WTC11 (cell line): ENCODE results near the gene KLRF2. TPM values are rescaled to one million over a fixed set of nuclear protein-coding genes. Genes with fewer than 3 reads are reported as not detected.

Experiments
- ATAC-seq: fragments of 200-7000 bp; cut with Tn5 transposase; 2 replicates; pipeline ENCODE4 v1.10.0; 2021; ENCODE audit warnings: mild to moderate bottlenecking, moderate library complexity
- CTCF ChIA-PET: fragments of 300-600 bp; sonication (Branson Sonifier 250); formaldehyde crosslinking; loops from one replicate; lab custom pipeline; 2021; ENCODE audit warnings: antibody characterized with exemption; lab: Charles Lee
- POLR2A ChIA-PET: fragments of 350-600 bp; sonication (Branson Sonifier 250); formaldehyde crosslinking; loops from one replicate; lab custom pipeline; 2021; ENCODE audit warnings: antibody characterized with exemption; lab: Charles Lee
- DNase-seq: peaks from one replicate; pipeline ENCODE4 v3.0.0; 2021; ENCODE audit warnings: low spot score
- H3K27ac Mint-ChIP-seq: 2 replicates; pipeline ENCODE4 v1.8.0; 2021; ENCODE audit warnings: mixed read lengths
- H3K27me3 Mint-ChIP-seq: 2 replicates; pipeline ENCODE4 v1.8.0; 2021; ENCODE audit warnings: low read depth, mild to moderate bottlenecking, moderate library complexity, mixed read lengths
- H3K36me3 Mint-ChIP-seq: 2 replicates; pipeline ENCODE4 v1.8.0; 2021; ENCODE audit warnings: mixed read lengths
- H3K4me1 Mint-ChIP-seq: 2 replicates; pipeline ENCODE4 v1.8.0; 2022; ENCODE audit warnings: mixed read lengths
- H3K4me3 Mint-ChIP-seq: 2 replicates; pipeline ENCODE4 v1.8.0; 2021; ENCODE audit warnings: mild to moderate bottlenecking, moderate library complexity, mixed read lengths
- H3K9me3 Mint-ChIP-seq: 2 replicates; pipeline ENCODE4 v1.8.0; 2021; ENCODE audit warnings: mixed read lengths
- ELF4 ChIP-seq: sonication (generic); formaldehyde crosslinking; IDR thresholded peaks from 2 replicates; pipeline ENCODE4 v1.8.1; 2022; ENCODE audit warnings: low read depth, mild to moderate bottlenecking, moderate library complexity, missing genetic modification reagents
- ESRRA ChIP-seq: sonication (generic); formaldehyde crosslinking; IDR thresholded peaks from 2 replicates; pipeline ENCODE4 v1.8.1; 2022; ENCODE audit warnings: mild to moderate bottlenecking, missing genetic modification reagents, borderline replicate concordance
- GRHL2 ChIP-seq: fragments of 250-450 bp; sonication (Bioruptor Pico); IDR thresholded peaks from 2 replicates; pipeline ENCODE4 v1.8.0; 2022; ENCODE audit warnings: mild to moderate bottlenecking, moderate library complexity; ENCODE audit not compliant: insufficient replicate concordance, severe bottlenecking
- IRF2 ChIP-seq: sonication (generic); formaldehyde crosslinking; IDR thresholded peaks from 2 replicates; pipeline ENCODE4 v1.8.0; 2022; ENCODE audit warnings: low read depth, missing genetic modification reagents, borderline replicate concordance
- NR1H2 ChIP-seq: sonication (generic); formaldehyde crosslinking; IDR thresholded peaks from 2 replicates; pipeline ENCODE4 v1.9.0; 2021; ENCODE audit warnings: mild to moderate bottlenecking, moderate library complexity, missing genetic modification reagents
- SMAD3 ChIP-seq: sonication (generic); formaldehyde crosslinking; IDR thresholded peaks from 2 replicates; pipeline ENCODE4 v1.8.0; 2022; ENCODE audit warnings: missing genetic modification reagents, mild to moderate bottlenecking, borderline replicate concordance
- TEAD4 ChIP-seq: sonication (generic); formaldehyde crosslinking; IDR thresholded peaks from 2 replicates; pipeline ENCODE4 v1.8.0; 2022; ENCODE audit warnings: mild to moderate bottlenecking, missing genetic modification reagents
- ZBTB21 ChIP-seq: sonication (generic); formaldehyde crosslinking; IDR thresholded peaks from 2 replicates; pipeline ENCODE4 v1.8.1; 2023; ENCODE audit warnings: mild to moderate bottlenecking, missing genetic modification reagents, borderline replicate concordance
- ZNF121 ChIP-seq: sonication (generic); formaldehyde crosslinking; IDR thresholded peaks from 2 replicates; pipeline ENCODE4 v1.8.0; 2023; ENCODE audit warnings: missing genetic modification reagents
- ZNF317 ChIP-seq: sonication (generic); formaldehyde crosslinking; IDR thresholded peaks from 2 replicates; pipeline ENCODE4 v1.8.1; 2023; ENCODE audit warnings: low read depth, mild to moderate bottlenecking, moderate library complexity, missing genetic modification reagents, borderline replicate concordance
- total RNA-seq: library from RNA; stranded (reverse); gene quantifications from 3 replicates; pipeline ENCODE4 v1.2.3, GENCODE V29; 2021
- TF ChIP-seq, protein P1 (sequence below): fragments of 250-450 bp; sonication (Bioruptor Pico); IDR thresholded peaks from 2 replicates; pipeline ENCODE4 v2.1.2; 2022; ENCODE audit warnings: mild to moderate bottlenecking, moderate library complexity
- TF ChIP-seq, protein P2 (sequence below): sonication (generic); formaldehyde crosslinking; IDR thresholded peaks from 2 replicates; pipeline ENCODE4 v1.8.1; 2023; ENCODE audit warnings: mild to moderate bottlenecking, missing genetic modification reagents, borderline replicate concordance
- TF ChIP-seq, protein P3 (sequence below): sonication (generic); formaldehyde crosslinking; IDR thresholded peaks from 2 replicates; pipeline ENCODE4 v1.8.0; 2023; ENCODE audit warnings: missing genetic modification reagents
- TF ChIP-seq, protein P4 (sequence below): sonication (generic); formaldehyde crosslinking; IDR thresholded peaks from 2 replicates; pipeline ENCODE4 v1.8.0; 2022; ENCODE audit warnings: missing genetic modification reagents
- TF ChIP-seq, protein P5 (sequence below): fragments of 250-450 bp; sonication (Bioruptor Pico); IDR thresholded peaks from 2 replicates; pipeline ENCODE4 v1.9.0; 2021; ENCODE audit warnings: mild to moderate bottlenecking
- TF ChIP-seq, protein P6 (sequence below): sonication (generic); formaldehyde crosslinking; IDR thresholded peaks from 2 replicates; pipeline ENCODE4 v1.8.1; 2023; ENCODE audit warnings: mild to moderate bottlenecking, missing genetic modification reagents, moderate library complexity
- TF ChIP-seq, protein P7 (sequence below): sonication (generic); formaldehyde crosslinking; conservative IDR thresholded peaks from 2 replicates; pipeline ENCODE4 v1.8.1; 2023; ENCODE audit warnings: mild to moderate bottlenecking, low read depth, missing genetic modification reagents, moderate library complexity
- TF ChIP-seq, protein P8 (sequence below): sonication (generic); formaldehyde crosslinking; IDR thresholded peaks from 2 replicates; pipeline ENCODE4 v1.8.0; 2023; ENCODE audit warnings: missing genetic modification reagents, mild to moderate bottlenecking, borderline replicate concordance

The KLRF2 gene
- total RNA-seq, 1 experiment from 2014 or later, result not detected

DNA sequence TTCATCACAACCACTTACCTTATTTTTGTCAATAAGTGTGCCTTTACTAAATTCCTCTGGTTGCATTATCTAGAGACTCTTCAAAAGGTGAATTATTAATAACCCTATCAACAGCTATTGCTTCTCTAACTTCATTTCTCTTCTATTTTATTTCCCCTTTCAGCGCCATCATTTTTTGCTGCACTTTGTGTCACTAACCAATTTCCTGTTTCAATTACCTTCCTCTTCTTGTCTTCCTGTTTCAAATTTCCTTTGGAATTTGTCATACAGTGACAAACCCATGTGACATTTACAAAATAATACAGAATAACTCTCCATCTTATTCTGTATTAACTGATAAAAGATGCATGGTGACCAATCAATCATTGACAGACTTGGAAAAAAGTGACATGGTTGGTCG is 63.1 kb downstream of the KLRF2 start:
- H3K36me3 Mint-ChIP-seq, result no peaks in the 10 kb centered on the region

More for the DNA sequence above, 63.1 kb downstream of the KLRF2 start:
- Mint-ChIP-seq H3K27ac (no peak overlapping the region), H3K4me3 (no peak overlapping the region), H3K4me1 (peaks cover 6% of the 10 kb centered on the region), H3K27me3 (peaks cover 10% of the 10 kb centered on the region), H3K9me3 (peaks cover 12% of the 10 kb centered on the region)
- CTCF ChIA-PET, result no interaction called here
- POLR2A ChIA-PET, result no interaction called here
- TF ChIP-seq TEAD4, result no peak
- TF ChIP-seq ZNF317, result no peak
- TF ChIP-seq, protein P1, sequence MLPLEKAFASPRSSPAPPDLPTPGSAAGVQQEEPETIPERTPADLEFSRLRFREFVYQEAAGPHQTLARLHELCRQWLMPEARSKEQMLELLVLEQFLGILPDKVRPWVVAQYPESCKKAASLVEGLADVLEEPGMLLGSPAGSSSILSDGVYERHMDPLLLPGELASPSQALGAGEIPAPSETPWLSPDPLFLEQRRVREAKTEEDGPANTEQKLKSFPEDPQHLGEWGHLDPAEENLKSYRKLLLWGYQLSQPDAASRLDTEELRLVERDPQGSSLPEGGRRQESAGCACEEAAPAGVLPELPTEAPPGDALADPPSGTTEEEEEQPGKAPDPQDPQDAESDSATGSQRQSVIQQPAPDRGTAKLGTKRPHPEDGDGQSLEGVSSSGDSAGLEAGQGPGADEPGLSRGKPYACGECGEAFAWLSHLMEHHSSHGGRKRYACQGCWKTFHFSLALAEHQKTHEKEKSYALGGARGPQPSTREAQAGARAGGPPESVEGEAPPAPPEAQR (CRISPR knock-in tag), result no peak
- TF ChIP-seq, protein P2, sequence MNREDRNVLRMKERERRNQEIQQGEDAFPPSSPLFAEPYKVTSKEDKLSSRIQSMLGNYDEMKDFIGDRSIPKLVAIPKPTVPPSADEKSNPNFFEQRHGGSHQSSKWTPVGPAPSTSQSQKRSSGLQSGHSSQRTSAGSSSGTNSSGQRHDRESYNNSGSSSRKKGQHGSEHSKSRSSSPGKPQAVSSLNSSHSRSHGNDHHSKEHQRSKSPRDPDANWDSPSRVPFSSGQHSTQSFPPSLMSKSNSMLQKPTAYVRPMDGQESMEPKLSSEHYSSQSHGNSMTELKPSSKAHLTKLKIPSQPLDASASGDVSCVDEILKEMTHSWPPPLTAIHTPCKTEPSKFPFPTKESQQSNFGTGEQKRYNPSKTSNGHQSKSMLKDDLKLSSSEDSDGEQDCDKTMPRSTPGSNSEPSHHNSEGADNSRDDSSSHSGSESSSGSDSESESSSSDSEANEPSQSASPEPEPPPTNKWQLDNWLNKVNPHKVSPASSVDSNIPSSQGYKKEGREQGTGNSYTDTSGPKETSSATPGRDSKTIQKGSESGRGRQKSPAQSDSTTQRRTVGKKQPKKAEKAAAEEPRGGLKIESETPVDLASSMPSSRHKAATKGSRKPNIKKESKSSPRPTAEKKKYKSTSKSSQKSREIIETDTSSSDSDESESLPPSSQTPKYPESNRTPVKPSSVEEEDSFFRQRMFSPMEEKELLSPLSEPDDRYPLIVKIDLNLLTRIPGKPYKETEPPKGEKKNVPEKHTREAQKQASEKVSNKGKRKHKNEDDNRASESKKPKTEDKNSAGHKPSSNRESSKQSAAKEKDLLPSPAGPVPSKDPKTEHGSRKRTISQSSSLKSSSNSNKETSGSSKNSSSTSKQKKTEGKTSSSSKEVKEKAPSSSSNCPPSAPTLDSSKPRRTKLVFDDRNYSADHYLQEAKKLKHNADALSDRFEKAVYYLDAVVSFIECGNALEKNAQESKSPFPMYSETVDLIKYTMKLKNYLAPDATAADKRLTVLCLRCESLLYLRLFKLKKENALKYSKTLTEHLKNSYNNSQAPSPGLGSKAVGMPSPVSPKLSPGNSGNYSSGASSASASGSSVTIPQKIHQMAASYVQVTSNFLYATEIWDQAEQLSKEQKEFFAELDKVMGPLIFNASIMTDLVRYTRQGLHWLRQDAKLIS, result no peak
- TF ChIP-seq ELF4 (CRISPR knock-in tag), result no peak
- no peak for TF ChIP-seq SMAD3
- TF ChIP-seq ZNF121 (CRISPR knock-in tag), result no peak
- no peak for TF ChIP-seq IRF2
- TF ChIP-seq, protein P3, sequence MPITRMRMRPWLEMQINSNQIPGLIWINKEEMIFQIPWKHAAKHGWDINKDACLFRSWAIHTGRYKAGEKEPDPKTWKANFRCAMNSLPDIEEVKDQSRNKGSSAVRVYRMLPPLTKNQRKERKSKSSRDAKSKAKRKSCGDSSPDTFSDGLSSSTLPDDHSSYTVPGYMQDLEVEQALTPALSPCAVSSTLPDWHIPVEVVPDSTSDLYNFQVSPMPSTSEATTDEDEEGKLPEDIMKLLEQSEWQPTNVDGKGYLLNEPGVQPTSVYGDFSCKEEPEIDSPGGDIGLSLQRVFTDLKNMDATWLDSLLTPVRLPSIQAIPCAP (CRISPR knock-in tag), result no peak
- TF ChIP-seq, protein P4, sequence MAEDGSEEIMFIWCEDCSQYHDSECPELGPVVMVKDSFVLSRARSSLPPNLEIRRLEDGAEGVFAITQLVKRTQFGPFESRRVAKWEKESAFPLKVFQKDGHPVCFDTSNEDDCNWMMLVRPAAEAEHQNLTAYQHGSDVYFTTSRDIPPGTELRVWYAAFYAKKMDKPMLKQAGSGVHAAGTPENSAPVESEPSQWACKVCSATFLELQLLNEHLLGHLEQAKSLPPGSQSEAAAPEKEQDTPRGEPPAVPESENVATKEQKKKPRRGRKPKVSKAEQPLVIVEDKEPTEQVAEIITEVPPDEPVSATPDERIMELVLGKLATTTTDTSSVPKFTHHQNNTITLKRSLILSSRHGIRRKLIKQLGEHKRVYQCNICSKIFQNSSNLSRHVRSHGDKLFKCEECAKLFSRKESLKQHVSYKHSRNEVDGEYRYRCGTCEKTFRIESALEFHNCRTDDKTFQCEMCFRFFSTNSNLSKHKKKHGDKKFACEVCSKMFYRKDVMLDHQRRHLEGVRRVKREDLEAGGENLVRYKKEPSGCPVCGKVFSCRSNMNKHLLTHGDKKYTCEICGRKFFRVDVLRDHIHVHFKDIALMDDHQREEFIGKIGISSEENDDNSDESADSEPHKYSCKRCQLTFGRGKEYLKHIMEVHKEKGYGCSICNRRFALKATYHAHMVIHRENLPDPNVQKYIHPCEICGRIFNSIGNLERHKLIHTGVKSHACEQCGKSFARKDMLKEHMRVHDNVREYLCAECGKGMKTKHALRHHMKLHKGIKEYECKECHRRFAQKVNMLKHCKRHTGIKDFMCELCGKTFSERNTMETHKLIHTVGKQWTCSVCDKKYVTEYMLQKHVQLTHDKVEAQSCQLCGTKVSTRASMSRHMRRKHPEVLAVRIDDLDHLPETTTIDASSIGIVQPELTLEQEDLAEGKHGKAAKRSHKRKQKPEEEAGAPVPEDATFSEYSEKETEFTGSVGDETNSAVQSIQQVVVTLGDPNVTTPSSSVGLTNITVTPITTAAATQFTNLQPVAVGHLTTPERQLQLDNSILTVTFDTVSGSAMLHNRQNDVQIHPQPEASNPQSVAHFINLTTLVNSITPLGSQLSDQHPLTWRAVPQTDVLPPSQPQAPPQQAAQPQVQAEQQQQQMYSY (CRISPR knock-in tag), result no peak
- TF ChIP-seq, protein P5, sequence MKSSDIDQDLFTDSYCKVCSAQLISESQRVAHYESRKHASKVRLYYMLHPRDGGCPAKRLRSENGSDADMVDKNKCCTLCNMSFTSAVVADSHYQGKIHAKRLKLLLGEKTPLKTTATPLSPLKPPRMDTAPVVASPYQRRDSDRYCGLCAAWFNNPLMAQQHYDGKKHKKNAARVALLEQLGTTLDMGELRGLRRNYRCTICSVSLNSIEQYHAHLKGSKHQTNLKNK, result no peak
- TF ChIP-seq, protein P6, sequence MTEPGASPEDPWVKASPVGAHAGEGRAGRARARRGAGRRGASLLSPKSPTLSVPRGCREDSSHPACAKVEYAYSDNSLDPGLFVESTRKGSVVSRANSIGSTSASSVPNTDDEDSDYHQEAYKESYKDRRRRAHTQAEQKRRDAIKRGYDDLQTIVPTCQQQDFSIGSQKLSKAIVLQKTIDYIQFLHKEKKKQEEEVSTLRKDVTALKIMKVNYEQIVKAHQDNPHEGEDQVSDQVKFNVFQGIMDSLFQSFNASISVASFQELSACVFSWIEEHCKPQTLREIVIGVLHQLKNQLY (CRISPR knock-in tag), result no peak
- TF ChIP-seq ESRRA (CRISPR knock-in tag), result no peak
- TF ChIP-seq, protein P7, sequence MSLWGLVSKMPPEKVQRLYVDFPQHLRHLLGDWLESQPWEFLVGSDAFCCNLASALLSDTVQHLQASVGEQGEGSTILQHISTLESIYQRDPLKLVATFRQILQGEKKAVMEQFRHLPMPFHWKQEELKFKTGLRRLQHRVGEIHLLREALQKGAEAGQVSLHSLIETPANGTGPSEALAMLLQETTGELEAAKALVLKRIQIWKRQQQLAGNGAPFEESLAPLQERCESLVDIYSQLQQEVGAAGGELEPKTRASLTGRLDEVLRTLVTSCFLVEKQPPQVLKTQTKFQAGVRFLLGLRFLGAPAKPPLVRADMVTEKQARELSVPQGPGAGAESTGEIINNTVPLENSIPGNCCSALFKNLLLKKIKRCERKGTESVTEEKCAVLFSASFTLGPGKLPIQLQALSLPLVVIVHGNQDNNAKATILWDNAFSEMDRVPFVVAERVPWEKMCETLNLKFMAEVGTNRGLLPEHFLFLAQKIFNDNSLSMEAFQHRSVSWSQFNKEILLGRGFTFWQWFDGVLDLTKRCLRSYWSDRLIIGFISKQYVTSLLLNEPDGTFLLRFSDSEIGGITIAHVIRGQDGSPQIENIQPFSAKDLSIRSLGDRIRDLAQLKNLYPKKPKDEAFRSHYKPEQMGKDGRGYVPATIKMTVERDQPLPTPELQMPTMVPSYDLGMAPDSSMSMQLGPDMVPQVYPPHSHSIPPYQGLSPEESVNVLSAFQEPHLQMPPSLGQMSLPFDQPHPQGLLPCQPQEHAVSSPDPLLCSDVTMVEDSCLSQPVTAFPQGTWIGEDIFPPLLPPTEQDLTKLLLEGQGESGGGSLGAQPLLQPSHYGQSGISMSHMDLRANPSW (CRISPR knock-in tag), result no peak
- TF ChIP-seq GRHL2, result no peak
- TF ChIP-seq NR1H2 (CRISPR knock-in tag), result no peak
- TF ChIP-seq, protein P8, sequence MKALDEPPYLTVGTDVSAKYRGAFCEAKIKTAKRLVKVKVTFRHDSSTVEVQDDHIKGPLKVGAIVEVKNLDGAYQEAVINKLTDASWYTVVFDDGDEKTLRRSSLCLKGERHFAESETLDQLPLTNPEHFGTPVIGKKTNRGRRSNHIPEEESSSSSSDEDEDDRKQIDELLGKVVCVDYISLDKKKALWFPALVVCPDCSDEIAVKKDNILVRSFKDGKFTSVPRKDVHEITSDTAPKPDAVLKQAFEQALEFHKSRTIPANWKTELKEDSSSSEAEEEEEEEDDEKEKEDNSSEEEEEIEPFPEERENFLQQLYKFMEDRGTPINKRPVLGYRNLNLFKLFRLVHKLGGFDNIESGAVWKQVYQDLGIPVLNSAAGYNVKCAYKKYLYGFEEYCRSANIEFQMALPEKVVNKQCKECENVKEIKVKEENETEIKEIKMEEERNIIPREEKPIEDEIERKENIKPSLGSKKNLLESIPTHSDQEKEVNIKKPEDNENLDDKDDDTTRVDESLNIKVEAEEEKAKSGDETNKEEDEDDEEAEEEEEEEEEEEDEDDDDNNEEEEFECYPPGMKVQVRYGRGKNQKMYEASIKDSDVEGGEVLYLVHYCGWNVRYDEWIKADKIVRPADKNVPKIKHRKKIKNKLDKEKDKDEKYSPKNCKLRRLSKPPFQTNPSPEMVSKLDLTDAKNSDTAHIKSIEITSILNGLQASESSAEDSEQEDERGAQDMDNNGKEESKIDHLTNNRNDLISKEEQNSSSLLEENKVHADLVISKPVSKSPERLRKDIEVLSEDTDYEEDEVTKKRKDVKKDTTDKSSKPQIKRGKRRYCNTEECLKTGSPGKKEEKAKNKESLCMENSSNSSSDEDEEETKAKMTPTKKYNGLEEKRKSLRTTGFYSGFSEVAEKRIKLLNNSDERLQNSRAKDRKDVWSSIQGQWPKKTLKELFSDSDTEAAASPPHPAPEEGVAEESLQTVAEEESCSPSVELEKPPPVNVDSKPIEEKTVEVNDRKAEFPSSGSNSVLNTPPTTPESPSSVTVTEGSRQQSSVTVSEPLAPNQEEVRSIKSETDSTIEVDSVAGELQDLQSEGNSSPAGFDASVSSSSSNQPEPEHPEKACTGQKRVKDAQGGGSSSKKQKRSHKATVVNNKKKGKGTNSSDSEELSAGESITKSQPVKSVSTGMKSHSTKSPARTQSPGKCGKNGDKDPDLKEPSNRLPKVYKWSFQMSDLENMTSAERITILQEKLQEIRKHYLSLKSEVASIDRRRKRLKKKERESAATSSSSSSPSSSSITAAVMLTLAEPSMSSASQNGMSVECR (CRISPR knock-in tag), result no peak
- no peak for TF ChIP-seq ZBTB21 (CRISPR knock-in tag)
- ATAC-seq, result no peak
- no peak for DNase-seq
